ENCODE results near the gene HSFX3. TPM values are rescaled to one million over a fixed set of nuclear protein-coding genes. Genes with fewer than 3 reads are reported as not detected.
"Not testable (repeated sequence)": the region's sequence is repeated elsewhere in the genome, so short reads cannot be mapped to it uniquely, and the experiment has no call there.

Gene HSFX3
- polyA plus RNA-seq, 3 donors: 0.16 to 0.45 TPM; not detected in 1

DNA sequence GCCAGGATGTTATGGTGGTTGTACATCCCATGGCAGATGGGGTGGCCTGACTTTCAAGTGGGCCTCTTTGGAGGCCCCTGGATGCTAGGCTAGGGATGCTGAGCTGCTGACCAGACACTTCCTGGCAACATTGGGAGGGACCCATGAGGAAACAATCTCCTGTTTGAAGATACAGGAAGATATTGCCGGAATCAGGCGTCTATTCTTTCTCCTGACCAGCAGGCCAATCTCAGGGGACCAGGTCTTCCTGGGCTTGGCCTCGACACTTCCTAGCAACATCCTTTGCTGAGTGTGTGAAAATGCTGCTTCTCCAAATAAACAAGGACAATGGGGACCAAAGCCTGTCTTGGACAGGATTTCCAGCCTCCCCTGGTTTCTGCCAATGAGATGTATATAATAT is 1.9 kb downstream of the HSFX3 start:
- DNase-seq (ENCODE audit: extremely low read depth in 1 of 11, low read depth in 9 of 11, low spot score in 4 of 11): not testable (repeated sequence)

DNA sequence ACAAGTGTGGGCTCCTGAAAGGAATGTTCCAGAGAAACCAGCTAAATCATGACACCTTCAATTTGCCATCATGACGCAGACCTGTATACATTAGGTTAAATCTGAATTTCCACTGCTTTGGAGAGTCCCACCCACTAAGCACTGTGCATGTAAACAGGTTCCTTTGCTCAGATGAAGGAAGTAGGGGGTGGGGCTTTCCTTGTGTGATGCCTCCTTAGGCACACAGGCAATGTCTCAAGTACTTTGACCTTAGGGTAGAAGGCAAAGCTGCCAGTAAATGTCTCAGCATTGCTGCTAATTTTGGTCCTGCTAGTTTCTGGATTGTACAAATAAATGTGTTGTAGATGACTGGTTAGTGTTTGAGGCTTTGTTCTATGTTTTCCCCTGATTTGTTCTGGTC is 2.8 kb downstream of the HSFX3 start:
- not testable (repeated sequence) for DNase-seq (ENCODE audit: extremely low read depth in 1 of 11, low read depth in 9 of 11, low spot score in 4 of 11)

DNA sequence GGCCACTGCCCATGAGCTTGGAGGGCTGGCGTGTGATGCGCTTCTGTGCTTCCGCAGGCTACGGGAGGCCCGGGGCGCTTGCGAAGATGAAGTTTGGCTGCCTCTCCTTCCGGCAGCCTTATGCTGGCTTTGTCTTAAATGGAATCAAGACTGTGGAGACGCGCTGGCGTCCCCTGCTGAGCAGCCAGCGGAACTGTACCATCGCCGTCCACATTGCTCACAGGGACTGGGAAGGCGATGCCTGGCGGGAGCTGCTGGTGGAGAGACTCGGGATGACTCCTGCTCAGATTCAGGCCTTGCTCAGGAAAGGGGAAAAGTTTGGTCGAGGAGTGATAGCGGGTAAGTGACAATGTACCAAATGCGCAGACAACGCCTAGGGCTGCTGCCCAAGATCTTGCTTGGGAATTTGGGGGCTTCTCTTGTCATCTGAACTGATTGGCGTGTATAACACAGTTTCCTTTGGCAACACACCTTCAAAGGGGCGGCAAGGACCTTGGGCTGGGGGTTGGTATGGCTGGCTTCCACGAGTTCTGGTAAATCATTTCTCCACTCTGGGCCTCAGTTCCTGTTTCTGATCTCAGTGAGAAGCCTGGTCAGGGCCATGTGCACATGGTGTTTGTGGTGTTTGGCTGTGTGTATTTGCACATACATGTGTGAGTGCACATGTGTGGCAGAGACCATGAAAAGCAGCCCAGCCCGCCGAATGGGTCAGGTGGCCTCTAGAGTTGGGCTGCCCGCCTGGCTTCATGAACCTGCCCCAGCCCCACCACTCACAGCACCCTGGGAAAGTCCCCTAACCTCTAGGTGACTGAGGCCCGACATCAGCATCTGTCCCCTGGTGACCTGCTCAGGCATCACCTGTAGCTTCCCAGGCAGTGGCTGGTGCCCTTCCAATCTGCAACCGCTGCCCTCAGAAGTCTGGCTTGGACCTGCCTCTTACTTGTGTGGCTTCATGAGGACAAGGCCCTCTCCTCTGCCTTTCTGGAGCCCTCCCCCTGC is 3.9 kb downstream of the HSFX3 start:
- DNase-seq (ENCODE audit: extremely low read depth in 1 of 11, low read depth in 9 of 11, low spot score in 4 of 11): not testable (repeated sequence)

DNA sequence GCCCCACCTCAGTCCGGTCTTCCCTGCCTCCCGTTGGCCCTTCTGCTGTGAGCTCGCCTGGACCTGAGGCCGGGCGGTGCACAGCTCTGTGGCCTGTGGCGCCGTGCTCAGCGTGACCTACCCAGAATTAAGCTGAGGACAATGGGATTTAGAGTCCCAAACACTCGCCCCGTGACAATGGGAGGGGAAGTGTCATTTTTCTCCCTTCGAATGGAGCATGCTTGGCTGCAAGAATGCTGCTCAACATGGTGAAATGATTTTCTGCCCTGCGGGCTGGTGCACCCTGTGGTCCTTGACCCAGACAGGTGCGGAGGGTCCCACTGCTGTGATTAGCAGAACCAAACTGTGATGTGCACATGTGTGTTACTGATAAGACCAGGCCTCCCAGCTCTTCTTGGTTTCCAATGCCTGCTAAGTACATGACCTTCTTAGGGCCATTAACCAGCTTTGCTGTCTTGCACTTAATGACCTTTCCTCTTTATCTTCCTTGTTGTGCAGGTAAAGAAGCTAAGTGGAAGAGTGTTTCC is 8.1 kb downstream of the HSFX3 start:
- DNase-seq (ENCODE audit: extremely low read depth in 1 of 11, low read depth in 9 of 11, low spot score in 4 of 11): no peak

DNA sequence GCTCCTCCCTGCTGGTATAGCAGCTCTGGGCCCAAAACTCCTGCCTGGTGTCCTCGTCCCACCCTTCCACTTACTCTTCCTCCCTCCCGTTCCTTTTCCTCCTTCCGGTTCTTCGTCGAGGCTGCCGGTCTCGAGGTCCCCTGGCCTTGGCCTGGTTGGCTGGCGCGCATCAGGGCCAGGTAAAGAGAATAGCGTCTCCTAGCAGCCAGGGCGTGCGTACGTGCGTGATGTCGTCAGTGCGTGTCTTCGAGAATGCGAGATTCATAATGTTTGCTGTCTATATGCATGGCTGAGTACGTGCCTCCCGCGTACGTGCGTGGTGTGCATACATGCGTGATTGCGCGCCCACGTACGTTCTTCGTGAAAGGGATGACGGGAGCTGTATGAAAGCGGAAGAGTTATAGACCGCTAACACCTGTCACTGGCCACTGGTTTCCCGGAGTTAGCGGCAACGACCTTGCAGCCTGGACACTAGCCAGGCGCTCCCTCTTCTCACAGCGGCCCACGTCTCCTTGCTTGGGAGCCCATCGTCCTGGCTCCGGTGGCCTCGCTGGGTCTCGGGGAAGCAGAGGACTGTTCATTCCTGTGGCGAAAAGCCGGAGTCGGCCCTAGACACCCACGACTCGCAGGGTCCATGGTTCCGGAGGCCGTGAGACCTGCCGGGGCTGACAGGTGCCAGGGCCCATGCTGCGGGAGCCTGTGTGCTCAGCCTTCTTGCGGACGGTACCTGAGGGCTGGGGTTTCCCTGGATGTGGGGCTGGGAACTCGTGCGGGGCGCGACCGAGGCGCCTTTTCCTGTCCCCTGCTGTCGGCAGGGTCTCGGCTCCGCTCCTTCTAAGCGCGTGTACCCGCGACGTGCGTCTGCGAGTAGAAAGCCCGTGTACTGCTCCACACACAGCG is 8.9 kb downstream of the HSFX3 start, which contains the start of gene EOLA1:
Gene EOLA1, plus strand, starts transcription at position 392 of the 900 bp plus-strand sequence. CDS start 4,619 bp downstream, outside the sequence.
- peak in 9 of 11 donors; percentile 2 to 82 (median 75) for DNase-seq (ENCODE audit: extremely low read depth in 1 of 11, low read depth in 9 of 11, low spot score in 4 of 11)

DNA sequence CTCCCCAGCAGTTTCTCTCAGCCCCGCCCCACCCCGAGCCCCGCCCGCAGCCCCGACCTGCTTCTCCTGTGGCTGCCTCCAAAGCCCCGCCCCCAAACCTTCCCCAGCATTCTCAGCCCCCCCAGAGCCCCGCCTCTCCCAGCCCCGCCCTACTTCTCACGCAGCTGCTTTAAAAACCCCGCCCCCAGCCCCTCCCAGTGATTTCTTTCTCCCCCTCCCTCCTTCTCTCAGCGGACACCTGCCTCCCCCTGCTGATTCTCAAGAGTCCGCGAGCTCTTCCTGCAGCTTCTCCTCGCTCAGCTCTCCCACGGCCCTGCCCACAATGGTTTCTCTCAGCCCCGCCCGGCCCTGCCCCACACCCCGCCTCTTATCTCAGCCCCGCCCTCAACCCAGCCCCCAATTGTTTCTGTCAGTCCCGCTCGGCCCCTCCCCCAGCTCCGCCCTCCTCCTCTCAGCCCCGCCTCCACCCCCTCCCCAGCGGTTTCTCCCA is 9.5 kb downstream of the HSFX3 start:
- DNase-seq (ENCODE audit: extremely low read depth in 1 of 11, low read depth in 9 of 11, low spot score in 4 of 11): peak; percentile 61 to 84 (median 76)

DNA sequence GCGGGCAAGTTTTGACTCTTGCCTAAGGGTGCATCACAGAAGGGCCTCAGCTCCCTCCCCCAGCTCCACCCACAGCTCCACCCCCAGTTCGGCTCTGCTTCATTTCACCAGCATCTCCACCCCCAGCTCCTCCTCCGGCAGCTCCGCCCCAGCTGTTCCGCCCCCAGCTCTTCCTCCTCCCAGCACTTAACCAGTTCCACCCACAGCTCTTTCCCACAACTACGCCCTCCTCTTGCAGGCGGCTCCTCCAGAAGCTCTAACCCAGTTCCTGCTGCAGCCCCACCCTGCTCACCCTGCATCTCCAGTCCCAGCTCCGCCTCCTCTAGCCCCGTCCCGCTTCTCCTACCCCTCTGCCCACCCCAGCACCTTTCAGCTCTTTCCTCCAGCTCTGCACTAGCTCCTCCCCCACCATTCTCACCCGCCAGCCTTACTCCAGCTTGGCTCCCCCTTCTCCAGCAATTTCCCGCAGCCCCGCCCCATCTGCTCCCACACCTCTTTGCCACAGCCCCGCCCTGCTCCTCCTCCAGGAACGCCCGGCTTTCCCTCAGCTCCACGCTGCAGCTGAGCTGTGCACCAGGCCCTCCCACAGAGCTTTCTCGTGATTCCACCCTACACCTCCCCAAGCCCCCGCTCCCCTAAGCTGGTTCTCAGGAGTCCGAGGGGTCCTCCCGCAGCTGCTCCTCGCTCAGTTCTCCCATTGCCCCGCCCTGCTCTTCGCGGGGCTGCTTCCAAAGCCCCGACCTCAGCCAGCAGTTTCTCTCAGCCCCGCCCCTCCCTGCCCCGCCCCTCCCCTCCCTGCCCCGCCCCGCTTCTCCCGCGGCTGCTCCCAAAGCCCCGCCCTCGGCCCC is 10.2 kb downstream of the HSFX3 start:
- peak; percentile 53 to 86 (median 70) for DNase-seq (ENCODE audit: extremely low read depth in 1 of 11, low read depth in 9 of 11, low spot score in 4 of 11)

DNA sequence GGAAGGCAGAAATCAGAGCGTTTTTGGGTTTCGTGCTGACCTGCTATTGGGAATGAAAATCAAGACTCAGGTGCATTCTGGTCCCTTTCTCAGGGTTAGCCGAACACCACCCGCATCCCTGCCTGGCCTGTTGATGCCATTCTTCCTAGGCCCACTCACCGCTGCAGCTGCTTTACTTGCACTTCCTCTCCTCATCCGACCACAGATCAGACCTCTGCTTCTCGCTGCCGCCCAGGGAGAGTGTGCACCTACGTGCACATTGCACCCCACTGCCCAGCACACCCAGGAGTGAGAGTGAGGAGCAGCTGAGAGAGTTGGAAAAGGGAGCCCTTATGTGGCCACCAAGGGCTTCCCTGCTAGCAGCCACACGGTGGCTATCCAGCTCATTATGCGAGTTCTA is 12.2 kb downstream of the HSFX3 start:
- not testable (repeated sequence) for DNase-seq (ENCODE audit: extremely low read depth in 1 of 11, low read depth in 9 of 11, low spot score in 4 of 11)

DNA sequence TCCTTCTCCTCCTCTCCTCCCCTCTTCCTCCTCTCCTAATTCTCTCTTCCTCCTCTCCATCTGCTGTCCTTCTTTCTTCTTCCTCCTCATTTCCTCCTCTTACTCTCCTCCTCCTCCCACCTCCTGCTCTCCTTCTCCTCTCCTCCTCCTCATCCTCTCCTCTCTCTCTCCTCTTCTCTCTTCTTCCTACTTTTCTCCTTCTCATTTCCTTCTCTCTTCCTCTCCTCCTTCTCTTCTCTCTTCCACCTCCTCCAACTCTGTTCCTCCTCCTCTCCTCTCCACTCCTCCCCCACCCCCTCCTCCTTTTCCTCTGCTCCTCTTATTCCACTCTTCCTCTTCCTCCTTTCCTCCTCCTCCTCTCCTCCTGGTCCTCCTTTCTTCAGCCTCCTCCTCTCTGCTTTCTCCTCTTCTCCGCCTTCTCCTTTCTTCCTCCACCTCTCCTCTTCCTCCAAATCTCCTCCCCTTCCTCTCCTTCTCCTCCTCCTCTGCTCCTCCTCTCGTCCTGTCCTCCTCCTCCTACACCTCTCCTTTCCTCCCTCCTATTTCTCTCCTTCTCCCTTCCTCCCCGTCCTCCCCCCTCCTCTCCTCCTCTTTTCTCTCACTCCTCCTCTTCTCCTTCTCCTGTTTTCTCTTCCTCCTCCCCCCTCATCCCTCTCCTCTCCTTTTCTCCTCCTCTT is 14.7 kb downstream of the HSFX3 start:
- DNase-seq (ENCODE audit: extremely low read depth in 1 of 11, low read depth in 9 of 11, low spot score in 4 of 11): not testable (repeated sequence)

DNA sequence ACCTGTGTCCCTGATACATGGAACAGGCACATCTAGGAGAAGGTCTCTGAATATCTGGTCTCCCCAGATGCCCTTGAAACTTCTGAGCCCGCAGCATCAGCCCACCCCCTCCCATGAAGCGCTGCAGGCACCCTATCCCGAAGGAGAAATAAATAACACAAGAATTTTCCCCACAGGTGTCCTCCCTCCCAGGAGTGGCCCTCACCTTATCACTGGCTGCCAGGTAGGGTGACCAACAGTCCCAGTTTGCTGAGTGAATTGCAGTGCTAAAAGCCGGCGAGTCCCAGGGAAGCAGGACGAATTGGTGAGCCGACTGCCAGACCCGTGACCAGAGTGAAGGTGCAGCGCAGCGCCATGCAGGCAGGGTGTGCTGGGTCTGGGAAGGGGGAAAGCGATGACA is 15.7 kb downstream of the HSFX3 start:
- not testable (repeated sequence) for DNase-seq (ENCODE audit: extremely low read depth in 1 of 11, low read depth in 9 of 11, low spot score in 4 of 11)

DNA sequence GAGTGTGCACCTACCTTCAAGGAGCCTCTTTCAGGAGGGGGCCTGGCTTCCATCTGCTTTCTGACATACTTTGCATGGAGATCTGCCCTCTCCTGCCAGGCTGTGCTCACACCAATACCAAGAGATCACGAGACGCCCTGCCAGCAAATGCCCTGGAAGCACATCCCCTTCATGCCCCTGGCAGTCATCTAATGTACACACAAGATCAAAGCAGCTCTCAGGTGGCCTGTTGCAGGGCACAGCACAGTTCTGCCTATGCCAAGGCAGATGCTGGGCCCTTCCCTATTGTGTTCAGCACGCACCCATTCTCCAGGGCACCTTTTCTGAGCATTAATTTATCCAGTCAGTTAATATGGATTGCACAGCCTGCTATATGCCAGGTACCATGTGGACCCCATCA is 16.9 kb downstream of the HSFX3 start:
- not testable (repeated sequence) for DNase-seq (ENCODE audit: extremely low read depth in 1 of 11, low read depth in 9 of 11, low spot score in 4 of 11)

DNA sequence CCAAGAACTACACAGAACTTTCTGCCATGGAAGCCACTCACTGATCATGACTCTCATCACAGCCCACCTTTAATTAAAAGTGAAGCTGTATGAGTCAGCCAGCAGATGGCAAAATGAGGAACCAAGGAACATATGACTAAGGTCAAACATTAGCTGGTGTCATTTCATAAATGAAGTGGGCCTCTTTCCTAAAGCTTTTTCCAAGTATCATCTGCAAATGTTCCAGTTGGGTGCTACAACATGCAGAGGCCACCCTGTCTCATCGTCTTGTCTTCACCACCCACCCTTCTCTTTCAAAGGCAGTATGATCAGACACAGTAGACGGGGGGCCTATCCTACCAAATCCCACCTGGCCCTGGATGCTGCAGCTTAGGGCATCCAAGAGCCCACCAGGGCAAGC is 18.1 kb downstream of the HSFX3 start:
- DNase-seq (ENCODE audit: extremely low read depth in 1 of 11, low read depth in 9 of 11, low spot score in 4 of 11): no peak

DNA sequence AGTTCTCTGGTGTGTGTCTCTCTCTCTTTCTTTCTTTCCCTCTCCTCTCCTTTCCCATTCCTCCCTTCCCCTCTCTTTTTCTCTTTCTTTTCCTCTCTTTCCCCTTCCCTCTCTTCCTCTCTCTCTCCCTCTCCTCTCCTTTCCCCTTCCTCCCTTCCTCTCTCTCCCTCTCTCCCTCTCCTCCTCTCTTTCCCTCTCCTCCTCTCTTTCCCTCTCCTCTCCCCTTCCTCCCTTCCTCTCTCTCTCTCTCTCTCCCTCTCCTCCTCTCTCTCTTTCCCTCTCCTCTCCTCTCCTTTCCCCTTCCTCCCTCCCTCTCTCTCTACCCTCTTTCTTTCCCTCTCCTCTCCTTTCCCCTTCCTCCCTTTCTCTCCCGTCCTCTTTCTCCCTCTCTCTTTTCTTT is 21.3 kb downstream of the HSFX3 start:
- DNase-seq (ENCODE audit: extremely low read depth in 1 of 11, low read depth in 9 of 11, low spot score in 4 of 11): no peak

DNA sequence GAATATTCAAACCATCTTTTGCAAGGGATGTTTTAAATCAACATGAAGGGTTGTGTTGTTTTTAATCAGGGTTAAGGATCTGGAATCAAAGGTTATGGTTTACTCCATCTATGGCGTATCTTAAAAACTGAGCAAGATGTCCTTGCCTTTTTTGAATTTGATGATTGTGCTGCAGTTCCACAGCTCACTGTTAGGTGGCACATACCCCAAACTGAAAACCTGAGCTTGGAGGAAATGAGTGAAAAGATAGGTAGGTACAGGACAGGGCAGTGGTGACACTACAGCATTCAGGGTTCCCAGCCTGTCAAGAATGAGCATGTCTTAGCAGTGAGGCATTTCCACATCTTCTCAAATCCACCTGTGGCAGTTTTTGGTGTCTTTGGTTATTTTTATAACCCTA is 22.0 kb downstream of the HSFX3 start:
- DNase-seq (ENCODE audit: extremely low read depth in 1 of 11, low read depth in 9 of 11, low spot score in 4 of 11): no peak

DNA sequence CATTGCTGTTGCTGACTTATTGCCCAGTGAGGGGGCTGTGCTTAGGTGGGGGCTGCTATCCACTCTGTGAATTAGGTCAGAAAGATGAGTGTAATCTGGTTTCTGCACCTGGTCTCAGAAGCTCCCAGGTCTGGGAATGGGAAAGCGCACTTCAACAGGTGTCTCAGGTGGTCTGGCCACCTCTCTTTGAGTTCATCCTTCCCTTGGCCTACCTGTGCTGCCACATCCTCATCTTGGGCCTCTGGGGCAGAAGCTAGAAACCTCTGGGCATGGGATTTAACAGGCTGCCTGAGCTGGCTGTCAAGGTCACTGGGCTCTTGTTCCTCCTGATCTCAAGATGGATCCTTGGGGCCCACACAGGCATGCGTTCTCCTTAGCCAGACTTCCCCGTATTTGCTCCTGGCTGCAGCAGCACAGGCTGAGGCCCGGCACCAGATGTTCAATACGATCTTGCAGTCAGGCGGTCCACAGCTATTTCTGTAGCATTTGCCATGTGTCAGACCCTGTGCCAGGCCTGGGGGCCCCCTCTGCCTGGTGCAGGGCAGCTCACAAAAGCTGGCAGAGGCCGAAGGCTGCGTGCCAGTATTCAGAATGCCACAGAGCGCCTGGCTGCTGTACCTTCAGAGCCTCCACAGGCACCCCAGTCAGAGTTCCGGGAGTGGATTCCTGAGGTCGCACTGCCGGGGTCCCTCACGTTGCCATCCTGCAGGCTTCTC is 23.2 kb downstream of the HSFX3 start:
- not testable (repeated sequence) for DNase-seq (ENCODE audit: extremely low read depth in 1 of 11, low read depth in 9 of 11, low spot score in 4 of 11)

DNA sequence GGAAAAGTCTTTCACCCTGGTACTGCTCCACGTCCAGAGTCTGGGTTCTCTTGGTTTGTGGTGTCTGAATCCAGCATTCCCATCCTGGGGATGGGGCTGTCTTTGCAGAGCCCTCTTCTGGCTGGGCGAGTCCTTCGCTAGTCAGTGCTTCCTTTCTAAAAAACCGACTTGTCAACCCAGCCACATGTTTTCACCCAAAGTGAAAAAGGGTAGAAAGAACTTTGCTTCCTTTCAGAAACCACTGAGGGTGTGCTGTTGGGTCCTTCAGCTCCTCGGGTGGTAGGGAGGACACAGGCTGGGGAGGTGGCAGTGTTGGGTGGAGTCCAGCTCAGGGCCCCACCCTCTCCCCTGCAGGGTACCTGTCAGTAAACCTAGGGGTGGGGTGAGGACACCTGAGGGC is 23.8 kb downstream of the HSFX3 start:
- DNase-seq (ENCODE audit: extremely low read depth in 1 of 11, low read depth in 9 of 11, low spot score in 4 of 11): not testable (repeated sequence)

DNA sequence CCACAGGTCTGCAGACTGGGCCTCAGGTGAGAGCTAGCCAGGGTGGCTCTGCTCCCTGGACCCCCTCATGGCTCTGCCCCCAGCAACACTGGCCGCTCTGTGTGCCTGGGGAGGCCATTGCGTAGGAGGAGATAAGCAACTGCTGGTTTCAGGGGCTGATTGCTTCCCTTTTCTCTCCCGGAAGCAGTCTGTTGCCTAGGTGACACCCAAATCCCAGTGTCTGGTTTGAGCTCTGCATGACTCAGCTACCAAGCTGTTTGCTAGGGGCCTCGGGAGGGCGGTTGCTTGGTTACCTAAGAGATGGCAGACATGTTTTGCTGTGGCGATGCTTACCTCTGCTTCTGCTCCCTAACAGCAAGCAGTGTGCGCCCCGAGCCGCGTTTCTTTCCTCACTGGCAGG is 24.3 kb downstream of the HSFX3 start:
- not testable (repeated sequence) for DNase-seq (ENCODE audit: extremely low read depth in 1 of 11, low read depth in 9 of 11, low spot score in 4 of 11)
